ENCODE measurements around the gene SRRM3.

DNA sequence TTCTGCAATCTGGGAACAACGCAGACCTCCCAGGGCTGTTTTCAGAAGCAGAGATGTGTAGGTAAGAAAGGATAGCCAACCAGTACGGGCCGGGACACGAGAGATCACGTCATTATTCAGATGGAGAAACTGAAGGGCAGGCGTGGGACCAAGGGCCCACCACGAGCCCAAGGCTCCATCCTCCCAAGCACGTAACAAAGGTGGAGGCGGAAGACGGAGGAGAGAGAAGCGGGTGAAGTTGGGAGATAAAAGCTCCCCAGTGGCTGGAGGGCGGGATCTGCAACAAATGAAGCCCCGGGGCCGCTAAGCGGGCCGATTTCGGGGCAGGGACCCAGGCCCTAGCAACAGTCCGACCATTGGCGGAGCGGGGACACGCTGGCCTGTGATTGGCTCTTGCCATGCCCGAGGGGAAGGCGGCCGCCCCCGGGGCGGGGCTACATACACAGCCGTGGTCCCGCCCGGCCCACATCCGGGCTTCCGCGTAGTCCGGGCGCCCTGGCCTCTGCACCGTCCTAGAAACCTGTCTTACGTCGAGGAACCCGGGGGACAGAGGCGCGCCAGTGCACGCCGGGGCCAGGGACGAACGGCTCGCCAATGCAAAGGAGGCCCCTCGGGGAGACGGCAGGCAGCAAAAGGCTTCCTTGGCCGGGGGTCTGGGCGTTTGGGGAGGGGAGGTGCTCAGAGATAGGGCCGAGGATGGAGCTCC, 116.2 kb downstream of the SRRM3 start:
- TF ChIP-seq CTCF (IDR thresholded peaks at IDR 0.05; ENCODE audit: low read depth, low read length) = no peak
- TF ChIP-seq POLR2A (IDR thresholded peaks at IDR 0.05; ENCODE audit: extremely low read depth, insufficient read length) = peak; percentile 84
- TF ChIP-seq, protein P1, sequence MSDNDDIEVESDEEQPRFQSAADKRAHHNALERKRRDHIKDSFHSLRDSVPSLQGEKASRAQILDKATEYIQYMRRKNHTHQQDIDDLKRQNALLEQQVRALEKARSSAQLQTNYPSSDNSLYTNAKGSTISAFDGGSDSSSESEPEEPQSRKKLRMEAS (IDR thresholded peaks at IDR 0.05; ENCODE audit: low read depth, low read length) = peak; percentile 60; the same call in 1 of the 2 replicates
- peak; percentile 51 for TF ChIP-seq MYC (IDR thresholded peaks at IDR 0.05; ENCODE audit: low read depth, low read length)

All from NB4 (cell line).